ENCODE data around the gene COL20A1. TPM values are rescaled to one million over a fixed set of nuclear protein-coding genes. Genes with fewer than 3 reads are reported as not detected.

Gene COL20A1
- total RNA-seq, 1 donor from 2014 or later = not detected

DNA sequence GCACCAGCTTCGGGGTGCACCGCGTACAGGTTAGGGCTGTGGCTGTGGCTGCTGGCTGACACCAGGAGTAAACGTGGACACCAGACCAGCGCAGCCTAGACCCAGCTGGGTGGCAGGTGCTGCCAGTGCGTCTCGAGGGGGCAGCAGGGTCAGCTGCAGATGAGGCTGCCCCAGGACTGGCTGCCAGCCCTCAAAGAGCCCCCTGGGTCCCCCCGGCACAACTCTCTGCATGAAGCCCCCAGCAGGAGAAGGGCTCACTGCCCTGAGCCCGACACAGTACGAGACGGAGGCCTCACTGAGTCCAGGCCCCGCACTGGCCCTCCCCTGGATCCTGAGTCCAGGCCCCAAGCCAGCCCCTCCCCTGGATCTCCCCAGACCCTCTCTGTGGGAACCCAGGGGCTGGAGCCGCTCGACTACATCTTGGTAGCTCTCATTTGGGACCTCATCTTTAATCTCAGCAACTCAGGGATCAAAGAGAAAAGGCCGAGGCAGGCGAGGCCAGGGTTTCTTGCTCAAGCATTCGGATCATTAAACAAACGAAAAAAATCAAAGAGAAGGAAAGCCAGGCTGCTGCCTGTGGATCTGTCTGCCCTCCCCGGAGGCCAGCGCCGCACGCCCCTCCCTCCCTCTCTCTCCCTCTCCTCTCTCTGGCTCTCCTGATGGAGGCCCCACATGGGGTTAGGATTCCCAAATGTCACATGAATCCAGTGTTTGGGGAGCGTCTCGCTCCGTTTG is 31.8 kb upstream of the COL20A1 start:
- intact Hi-C loops (cut with micrococcal nuclease) = no loop called here

DNA sequence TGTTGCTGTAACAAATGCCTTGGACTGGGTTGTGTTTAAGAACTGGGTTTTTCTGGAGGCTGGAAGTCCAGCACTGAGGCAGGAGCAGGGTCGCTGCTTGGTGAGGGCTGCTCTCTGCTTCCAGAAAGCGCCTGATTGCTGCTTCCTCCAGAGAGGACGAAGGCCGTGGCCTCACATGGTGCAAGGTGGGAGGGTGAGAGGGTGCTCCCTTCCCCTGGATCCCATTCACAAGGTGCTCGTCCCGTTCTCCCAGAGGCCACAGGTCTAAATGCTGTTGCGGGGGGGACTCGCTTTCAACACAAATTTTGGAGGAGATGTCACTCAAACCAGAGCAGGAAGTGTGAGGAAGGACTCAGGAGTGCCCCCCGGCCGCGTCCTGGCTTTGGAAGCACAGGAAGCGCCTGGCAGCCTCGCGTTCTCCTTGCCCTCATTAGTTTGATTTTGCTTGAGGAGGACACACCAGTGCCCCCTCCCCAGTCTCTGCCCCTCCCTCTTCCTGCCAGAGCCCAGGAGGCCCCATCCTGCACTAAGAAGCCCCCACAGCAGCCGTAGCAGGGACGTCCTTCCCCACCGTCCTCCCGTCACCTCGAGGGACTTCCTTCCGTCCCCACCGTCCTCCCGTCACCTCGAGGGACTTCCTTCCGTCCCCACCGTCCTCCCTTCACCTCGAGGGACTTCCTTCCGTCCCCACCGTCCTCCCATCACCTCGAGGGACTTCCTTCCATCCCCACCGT is 31.0 kb upstream of the COL20A1 start:
- intact Hi-C loops (cut with micrococcal nuclease) = no loop called here

DNA sequence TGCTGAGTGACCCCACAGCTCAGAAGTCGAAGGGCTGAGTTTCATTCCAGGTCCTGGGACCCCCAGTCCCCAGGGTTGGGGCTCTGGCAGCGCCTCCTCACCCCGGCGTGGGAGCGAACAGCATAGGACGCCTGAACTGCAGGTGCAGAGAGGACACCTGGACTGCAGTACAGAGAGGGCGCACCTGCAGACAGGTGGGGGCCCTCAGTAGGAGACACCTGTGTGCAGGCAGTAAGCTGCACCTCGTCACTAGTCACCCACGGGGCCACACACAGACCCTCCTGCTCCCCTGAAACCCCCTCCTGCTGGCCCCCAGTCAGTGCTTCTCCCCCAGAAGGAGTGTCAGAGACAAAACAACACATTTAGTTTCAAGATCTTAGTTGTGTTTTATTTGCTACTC is 30.1 kb upstream of the COL20A1 start:
- intact Hi-C loops (cut with micrococcal nuclease) = no loop called here

DNA sequence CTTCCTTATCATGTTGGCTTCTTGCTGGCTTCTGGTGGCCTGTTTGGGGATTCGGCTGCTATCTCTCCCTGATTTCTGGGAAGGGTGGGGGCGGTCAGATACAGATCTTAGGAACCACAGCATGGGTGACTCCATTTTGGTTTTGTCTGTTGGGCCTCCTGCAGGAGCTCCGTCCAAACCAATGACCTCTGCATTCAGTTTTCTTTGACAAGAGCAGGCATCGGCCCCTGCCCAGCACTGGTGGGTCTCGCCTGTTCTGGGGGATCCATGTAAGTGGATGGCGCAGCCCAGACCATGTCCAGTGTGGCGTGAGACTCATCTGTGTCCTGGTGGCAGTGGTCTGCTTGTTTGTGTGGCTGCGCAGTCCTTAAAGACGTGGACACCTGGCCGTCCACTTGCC is 29.0 kb upstream of the COL20A1 start:
- intact Hi-C loops (cut with micrococcal nuclease) = no loop called here

DNA sequence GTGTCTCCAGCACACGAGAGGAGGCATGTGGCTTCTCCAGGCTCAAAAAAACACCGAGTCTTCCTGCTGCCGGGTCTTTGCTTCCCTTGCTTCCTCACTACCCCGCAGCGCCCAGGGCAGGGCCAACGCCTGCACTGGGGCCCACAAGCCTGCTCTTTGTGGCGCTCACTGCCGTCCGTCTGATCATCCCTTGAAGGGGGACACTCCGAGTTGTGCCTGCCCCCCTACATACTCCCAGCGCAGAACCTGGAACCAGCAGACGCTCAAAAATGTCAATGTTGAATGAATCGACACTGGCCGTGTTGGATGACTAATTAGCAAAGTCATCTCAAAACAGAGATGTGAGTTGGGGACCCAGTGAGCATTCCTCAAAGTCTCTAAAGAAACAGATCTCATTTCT is 28.5 kb upstream of the COL20A1 start:
- intact Hi-C loops (cut with micrococcal nuclease) = no loop called here

DNA sequence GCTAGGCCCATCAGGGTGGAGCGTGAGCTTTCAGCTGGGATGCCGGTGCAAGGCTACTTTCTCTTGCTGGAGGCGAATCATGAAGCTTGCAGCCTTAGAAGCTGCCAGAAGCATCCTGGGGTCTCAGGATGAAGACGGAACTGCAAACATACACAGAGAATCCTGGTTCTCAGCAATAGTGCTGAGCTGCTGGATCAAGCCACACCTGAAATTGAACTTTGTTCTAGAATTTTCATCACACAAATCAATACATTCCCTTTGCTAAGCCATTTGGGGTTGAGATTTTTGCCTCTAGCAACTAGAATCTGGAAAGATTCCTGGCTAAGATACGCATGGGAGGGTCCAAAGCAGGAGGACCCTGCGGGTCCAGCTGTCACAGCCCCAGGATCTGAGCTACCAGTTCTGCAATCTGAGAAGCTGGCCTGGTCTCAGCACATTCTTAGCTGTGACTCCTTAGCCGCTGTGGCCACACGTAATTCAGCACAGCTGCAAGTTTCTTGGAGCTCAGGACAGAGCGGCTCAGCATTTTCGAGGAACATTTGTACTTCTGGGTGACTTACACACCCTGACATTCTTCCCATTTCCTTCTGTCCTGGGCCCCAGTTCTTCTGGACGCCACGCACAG is 27.0 kb upstream of the COL20A1 start:
- intact Hi-C loops (cut with micrococcal nuclease) = no loop called here

DNA sequence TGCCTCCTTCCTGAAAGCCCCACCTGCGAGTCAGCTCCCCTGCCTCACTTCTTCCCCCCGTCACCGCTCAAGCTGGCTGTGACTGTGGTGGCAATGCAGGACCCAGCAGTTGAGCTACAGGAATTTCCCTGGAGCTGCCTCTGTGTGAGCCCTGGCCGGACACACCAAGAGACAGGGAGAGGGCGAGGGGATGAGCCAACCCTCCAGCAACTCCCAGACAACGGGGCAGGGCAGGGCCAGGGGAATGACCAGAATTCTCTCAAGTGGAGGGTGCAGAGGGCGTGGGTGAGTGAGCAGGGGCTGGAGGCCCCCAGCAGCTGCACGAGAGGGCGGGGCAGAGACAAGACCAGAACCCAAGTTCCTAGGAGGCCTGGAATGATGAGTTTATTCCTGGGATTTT is 25.3 kb upstream of the COL20A1 start:
- intact Hi-C loops (cut with micrococcal nuclease) = no loop called here

DNA sequence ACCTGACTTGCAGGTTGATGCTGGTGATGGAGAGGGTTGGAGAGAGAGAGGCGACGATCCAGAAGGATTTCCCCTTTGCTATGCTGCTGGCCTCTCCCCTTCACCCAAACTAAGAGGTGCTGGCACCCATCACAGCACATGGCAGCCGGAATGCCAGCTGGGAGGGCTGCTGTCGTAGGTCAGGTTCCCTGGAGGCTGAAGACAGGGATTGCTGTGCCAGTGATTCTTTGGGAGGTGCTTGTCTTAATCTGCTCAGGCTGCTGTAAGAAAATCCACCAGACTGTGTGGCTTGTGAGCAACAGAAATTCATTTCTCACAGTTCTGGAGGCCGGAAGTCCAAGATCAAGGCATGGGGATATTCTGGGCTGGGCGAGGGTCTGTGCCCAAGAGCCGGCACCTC is 24.7 kb upstream of the COL20A1 start:
- intact Hi-C loops (cut with micrococcal nuclease) = no loop called here

DNA sequence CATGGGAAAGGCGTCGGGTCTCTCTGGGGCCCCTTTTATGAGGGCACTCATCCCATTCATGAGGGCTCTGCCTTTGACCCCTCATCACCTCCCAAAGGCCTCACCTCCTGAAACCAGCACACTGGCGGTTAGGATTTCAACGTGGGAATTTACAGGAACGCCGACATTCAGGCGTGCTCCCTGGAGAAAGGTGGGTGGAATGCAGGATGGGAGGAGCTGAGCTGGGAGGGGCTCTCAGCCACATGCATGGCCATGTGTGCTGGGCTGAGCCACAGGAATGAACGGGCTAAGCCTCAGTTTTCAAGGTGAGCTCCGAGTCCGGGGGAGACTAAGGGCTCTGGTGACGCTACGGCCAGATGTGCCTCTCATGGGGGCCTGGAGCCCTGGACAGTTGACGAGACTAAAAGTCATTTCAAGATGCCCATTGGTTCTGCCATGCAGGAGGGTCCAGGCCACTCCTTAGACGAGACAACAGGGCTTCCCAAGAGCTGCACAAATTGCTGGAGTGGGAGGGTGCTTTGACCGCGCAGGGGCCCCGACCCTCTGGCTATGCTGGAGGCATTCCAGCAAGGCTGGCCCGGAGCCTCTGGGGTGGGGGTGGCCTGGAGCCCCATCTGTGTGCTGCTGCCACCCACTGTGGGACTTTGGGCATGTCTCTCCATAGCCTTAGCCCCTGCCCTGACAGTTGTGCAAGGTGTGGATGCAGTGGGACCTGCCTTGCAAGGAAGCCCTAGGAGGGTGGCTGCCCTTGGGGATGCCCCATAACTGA is 24.1 kb upstream of the COL20A1 start:
- intact Hi-C loops (cut with micrococcal nuclease) = no loop called here

DNA sequence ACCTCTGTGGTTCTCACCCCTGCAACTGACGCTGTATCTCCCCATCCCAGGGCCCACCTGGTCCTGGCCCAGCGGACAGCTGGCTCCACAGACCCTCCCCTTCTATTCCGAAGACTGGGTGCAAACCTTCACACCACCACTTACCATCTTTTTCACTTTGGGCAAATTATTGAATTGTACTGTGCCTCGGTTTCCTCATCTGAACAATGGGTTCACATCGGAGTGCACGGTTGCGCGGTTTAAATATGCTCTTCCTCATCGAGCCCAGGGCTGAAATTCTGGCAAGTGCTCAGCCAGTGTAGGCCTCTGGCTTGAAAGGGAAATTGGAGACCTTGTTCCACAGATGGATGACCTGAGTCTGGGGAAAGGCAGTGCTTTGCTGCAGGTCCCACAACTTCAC is 23.3 kb upstream of the COL20A1 start:
- intact Hi-C loops (cut with micrococcal nuclease) = no loop called here

DNA sequence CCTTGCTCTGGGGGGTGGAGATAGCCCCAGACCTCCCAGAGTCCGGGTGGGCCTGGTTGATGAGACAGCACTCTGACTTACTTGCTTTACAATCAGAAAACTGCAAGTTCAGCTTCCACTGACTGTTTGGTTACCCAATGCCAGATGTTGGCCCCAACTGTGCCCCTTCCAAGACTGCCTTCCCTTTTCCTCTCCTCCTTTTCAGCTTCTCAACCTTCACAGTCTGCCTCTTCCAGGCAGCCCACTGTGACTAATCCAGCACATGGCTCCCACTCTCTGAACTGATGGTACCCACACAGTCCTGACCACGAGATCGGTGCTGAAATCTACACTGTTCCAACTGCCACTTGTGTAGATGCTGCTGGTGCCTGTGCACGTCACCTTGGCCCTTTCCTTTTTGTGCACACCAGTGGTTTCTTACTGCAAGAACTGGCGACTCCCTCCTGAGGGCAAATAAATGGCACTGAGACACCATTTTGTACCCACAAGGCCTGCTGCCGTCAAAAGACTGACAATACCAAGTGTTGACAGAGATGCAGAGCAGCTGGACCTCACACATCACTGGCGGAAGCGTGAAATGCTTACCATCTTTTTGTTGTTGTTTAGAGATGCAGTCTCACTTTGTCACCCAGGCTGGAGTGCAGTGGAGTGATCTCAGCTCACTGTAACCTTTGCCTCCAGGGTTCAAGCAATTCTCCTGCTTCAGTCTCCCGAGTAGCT is 22.2 kb upstream of the COL20A1 start:
- intact Hi-C loops (cut with micrococcal nuclease) = no loop called here

DNA sequence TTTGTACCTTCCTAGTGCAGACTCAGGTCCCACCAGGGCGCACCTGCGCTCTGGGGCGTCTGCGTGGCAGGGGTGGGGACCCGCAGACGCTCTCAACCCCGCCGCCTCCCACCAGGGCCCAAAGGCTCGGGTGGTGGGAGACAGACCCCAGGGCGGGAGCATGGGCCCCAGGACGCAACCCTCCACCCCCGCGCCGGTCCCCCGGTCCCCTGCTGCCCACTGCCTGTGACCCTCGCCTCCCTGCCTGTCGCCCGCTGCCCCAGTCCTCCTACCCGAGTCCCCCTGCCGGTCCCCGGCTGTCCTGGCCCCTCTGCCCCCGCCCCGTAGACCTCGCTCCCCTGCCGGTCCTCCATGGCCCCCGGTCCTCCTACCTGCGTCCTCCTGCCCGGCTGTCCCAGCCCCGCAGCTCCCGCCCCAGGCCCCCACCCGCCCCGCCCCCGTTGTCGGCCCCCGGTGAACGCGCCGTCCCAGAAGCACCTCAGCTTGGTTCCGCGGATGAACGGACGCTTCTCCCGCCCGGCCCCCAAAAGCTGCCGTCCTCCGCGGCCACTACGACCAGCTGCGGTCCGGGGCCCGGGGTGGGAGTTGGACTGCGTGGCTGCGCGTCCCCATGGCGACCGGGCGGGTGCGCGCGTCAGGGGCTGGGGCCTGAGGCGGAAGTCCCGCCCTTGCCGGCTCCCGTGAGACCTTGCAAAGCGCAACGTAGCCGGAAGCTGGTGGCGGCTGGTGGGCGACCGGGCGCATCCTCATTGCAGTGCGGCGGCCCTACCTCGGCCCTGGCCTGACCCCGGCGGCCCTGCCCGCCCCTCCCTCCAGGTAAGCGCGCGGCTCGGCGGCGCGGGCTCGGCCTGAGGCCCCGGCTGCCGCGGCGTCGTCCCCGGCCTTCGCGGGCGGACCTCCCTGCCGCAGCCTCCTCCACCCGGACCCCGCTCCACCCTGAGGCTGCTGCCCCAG is 20.6 kb upstream of the COL20A1 start, which contains the start of gene ARFGAP1:
TSS of gene ARFGAP1 (plus strand) at position 709 of the 954 bp plus-strand sequence. CDS start 2,768 bp downstream, outside the sequence.
- intact Hi-C loops (cut with micrococcal nuclease) = loop anchor here (1.0 kb wide), 1 partner anchor 56 kb away; the partner anchor contains the start of gene YTHDF1

DNA sequence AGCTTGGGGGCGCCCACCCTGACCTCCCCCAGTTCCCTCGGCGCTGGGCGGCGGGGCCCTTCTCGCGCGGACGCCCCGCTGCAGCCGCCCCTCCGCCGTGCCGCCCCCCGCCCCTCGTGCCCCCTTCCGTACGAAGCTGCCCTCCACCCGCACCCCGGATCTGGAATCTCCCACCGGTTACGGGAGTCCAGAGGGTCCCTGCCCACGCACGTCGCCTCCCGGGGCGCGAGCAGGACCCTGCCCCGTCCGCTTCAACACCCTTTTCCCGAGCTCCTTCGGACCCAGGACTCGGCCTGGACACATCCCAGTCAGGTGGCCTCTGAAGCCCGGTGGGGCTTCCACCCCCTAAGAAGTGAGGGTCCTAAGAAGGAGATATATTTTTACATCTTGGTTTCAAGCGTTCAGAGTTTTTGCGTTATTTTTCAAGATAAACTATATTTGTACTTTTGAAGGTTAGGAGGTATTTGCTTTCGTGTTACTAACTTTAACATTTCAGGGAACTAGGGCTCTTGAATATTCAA is 19.9 kb upstream of the COL20A1 start:
- intact Hi-C loops (cut with micrococcal nuclease) = no loop called here

DNA sequence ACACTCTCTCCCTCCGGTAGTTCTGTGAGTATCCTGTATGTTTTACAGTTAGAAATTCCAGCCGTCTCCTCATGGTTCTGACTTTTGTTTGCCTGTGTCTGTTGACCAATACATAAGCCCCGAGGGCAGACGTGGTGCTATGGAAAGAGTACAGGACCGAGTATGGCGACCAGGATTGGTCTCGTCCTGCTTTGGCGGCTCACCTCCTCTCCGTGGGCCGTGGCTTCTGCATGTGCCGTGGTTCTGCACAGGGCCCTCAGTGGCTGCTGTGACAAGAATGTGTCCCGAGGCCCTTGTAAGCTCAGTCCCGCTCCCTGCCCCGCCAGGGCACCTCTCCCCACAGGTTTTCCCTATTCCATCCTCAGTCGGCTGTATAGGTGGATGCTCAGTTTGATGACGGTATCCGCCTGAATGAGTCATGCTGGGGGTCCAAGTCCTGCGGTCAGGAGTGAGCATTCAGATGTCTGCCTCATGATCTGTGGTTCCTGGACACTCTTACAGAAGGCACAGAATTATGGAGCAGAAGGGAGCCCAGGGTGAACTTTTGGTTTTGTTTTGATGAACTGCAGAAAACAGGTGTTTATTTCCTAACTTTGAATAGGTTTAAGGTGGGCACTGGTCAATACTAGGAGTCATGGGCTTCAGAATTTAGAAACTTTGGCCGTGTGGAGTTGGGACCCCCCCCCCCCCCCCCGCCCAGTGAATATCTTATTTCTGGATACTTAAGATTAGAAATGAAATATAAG is 19.2 kb upstream of the COL20A1 start:
- intact Hi-C loops (cut with micrococcal nuclease) = no loop called here

DNA sequence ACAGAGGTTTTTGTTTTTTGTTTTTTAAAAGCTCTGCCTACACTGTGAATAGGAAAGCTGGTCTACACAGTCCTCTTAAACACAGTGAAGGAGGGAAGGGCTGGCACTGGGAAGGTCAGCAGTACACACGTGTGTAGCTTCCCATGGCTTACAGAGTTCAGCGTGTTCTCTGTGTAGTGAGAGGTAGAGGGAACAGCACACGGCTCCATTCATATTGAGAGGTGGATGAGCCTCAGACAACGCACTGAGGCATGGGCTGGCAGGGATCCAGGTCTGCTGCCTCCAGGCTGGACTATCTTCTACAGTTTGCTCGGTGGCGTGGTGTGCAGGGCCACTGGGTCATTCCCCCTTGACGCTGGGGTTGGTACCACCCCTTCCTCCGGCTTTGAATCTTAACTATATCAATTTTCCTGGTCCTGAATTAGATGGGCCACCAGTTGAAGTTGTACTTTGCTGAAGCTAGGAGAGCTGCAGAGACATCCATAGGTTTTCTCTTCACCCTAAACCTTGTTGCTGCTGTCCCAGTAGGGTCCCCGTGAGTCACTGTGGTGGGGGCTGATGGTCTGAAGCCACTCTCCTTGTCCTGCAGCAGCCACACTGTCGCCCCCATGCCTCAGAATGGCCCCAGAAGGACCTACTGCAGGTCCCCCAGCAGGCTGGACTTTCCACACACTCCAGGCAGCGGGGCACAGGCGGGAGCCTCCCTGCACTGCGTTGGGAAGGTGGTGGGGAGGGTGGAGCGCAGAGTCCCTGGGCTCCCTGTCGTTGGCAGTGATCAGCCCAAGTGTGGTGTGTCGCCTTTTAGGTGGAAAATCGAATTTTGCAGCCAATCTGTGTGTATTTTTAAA is 18.4 kb upstream of the COL20A1 start:
- intact Hi-C loops (cut with micrococcal nuclease) = no loop called here

DNA sequence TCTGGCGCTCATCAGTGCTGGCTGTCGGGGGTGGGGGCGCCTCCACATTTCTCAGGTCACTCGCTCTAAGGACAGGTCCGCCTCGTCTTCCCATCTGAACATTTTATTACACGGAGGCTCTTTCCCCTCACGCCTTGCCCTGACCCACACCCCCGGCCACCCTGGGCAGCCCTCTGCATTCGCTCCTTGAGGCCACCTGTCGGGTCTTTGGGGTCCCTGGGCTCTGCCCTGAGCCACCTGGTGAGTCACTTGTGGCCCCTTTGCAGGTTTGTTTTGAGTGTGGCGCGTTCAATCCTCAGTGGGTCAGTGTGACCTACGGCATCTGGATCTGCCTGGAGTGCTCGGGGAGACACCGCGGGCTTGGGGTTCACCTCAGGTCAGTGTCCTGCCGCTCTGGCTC is 17.2 kb upstream of the COL20A1 start:
- intact Hi-C loops (cut with micrococcal nuclease) = no loop called here

DNA sequence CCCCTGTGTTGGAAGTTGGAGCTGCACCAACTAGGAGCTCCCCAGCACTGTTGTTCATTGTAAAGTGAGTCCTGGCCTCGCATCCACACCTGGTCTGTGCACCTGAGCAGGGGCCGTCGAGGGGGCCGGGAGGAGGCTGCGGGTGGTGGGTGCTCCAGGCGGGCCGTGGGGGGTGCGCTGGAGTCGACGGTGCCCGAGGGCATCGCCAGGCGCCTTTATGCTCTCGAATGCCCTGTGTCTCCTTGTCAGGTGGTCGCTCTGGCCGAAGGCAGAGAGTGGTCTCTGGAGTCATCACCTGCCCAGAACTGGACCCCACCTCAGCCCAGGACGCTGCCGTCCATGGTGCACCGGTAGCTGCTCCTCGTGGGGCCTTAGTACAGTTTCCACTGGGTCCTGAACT is 16.0 kb upstream of the COL20A1 start:
- intact Hi-C loops (cut with micrococcal nuclease) = no loop called here

Measured in T-helper 2 cell treated with Interferon-gamma antibody and Interleukin-4, amounts not matched to agents 100 ng/mL and 5 ng/mL, for 36 hours (primary cell).